AG10803 (cell line): Measurements from ENCODE around the gene TMPRSS11E.

Source experiments
- DNase-seq: peaks from one replicate; pipeline ENCODE4 v3.0.0; 2010; ENCODE audit warnings: low read depth
- H3K4me3 ChIP-seq: 2 replicates; pipeline ENCODE4 v1.5.1; 2011; ENCODE audit warnings: mild to moderate bottlenecking, low read length, control low read depth
- CTCF ChIP-seq: conservative IDR thresholded peaks from 2 replicates; pipeline ENCODE4 v1.5.1; 2011; ENCODE audit warnings: mild to moderate bottlenecking, low read length, control low read depth, inconsistent platforms

Gene TMPRSS11E

GRCh38 chr4:68434277-68434676 lies 13.0 kb upstream of the TMPRSS11E start:
- no peak overlapping the region for H3K4me3 ChIP-seq
- no peak for TF ChIP-seq CTCF
- no peak for DNase-seq

- no peak for TF ChIP-seq CTCF
Measured at GRCh38 chr4:68434836-68435235, 12.4 kb upstream of the TMPRSS11E start.

GRCh38 chr4:68445111-68445510 lies 2.2 kb upstream of the TMPRSS11E start:
- DNase-seq: no peak
- H3K4me3 ChIP-seq: no peak overlapping the region
- TF ChIP-seq CTCF: no peak

More at GRCh38 chr4:68434836-68435235, 12.4 kb upstream of the TMPRSS11E start:
- H3K4me3 ChIP-seq: no peak overlapping the region
- DNase-seq: no peak

- no peak for TF ChIP-seq CTCF
- DNase-seq: no peak
Measured at GRCh38 chr4:68451246-68452211, 4.3 kb downstream of the TMPRSS11E start.

GRCh38 chr4:68460085-68460484 lies 12.8 kb downstream of the TMPRSS11E start:
- no peak for TF ChIP-seq CTCF
- no peak for DNase-seq
- H3K4me3 ChIP-seq: no peak overlapping the region

More at GRCh38 chr4:68451246-68452211, 4.3 kb downstream of the TMPRSS11E start:
- H3K4me3 ChIP-seq: no peak overlapping the region

GRCh38 chr4:68461790-68462189 lies 14.5 kb downstream of the TMPRSS11E start:
- no peak overlapping the region for H3K4me3 ChIP-seq
- no peak for TF ChIP-seq CTCF
- no peak for DNase-seq

GRCh38 chr4:68462691-68463090 lies 15.4 kb downstream of the TMPRSS11E start:
- TF ChIP-seq CTCF: no peak
- no peak for DNase-seq
- no peak overlapping the region for H3K4me3 ChIP-seq
